SKM-1 treated with dmso at 0.1 percent for 144 hours (cell line): ENCODE results near the gene CFAP161.

Experiments
- DNase-seq: peaks from one replicate; lab custom pipeline; 2025; ENCODE audit not compliant: unreplicated experiment; lab: John Stamatoyannopoulos, UW

The CFAP161 gene

DNA sequence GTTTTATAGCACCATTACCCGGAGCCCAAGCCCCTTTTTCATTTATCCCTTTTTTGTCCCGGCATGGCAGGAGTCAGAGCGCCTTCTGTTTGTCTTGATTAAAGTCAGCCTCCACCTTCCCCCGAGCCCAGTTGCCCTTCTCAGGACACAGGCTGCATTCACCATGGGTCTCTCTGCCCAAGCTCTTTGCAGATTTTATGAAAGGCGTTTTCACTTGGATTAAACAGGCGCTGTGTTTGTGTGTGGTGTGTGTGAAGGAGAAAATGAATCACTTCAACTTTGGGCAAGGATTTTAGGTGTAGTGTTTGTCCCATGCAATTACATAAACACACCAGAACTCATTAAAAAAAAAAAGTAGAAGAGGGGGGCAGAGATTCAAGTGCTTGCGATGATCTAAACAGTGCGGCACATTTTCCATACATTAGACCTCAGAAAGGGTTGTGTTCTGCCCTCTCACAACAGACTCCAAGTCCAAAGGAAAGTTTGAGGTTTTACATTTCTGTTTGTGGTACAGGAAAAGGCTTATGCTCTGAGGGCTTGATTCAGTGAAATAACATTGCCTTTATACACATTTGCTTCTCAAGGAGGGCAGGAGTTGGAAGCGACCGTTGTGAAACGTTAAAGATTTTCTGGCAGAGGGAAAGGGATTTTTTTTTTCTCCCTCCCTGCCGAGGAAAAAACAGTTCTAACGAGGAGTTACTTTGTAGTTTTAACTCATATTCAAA lies 48.1 kb downstream of the CFAP161 start:
- no peak for DNase-seq

DNA sequence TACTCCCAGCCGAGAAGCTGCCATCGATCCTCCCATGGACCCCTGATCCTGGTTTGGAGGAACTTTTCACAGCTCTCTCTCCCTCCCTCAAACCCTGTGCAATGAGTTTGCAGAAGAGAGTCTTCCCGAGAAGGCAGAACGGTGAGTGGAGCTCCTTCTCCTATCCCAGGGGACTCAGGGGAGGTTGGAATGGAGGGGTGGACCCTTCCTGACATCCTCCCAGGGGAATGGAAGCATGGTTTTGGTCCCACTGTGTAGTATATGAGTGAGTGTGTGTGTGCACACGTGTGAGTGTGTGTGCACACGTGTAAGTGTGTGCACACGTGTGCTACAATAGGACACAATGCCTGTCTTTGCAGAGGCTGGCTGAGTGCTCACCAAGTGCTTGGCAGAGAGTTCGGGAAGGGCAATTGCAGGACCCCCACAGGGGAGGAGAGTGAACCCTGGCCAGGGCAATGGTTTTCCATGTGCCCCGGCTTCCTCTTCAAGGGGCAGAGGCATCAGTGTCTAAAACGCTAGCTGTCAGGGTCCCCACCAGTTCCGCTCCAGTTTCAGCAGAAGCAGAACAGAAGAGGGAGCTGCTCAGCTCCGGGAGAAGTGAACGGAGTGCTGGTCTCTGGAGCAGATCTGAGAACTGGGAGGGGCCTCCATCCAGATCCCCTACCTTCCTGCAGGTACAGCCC lies 48.8 kb downstream of the CFAP161 start:
- no peak for DNase-seq

DNA sequence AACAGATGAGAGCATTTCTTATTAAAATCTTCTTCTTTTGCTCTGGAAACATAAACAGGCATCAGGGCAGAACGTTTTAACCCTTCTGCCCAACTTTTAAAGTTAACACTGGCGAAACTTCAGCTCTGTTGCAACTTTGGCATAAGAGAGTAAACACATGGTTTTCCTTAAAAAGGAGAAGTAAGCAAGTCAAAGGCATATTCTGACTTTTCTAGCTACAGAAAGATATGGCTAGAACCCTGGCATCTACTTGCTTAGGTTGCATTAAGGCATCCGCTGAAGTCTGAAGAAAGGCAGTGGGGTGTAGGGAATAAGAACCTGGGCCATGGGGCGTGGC lies 49.3 kb downstream of the CFAP161 start:
- no peak for DNase-seq

DNA sequence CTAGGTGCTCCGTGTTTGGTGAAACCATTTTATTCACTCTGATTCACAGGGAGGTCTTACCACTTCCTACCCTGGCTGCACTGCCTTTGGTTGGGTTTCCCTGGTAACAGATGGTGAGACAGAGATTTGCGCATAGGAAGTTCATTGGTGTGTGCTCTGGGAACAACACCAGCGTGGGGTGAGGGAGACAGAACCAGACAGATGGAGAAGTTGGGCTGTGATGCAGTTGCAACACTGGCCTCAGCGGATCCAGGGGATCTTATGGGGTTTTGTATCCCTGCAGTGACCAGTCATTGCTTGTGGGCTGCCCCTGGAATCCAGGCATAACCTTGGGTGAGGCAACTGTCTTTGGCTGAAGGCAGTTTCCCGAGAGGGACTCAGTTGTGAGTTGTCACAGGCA lies 50.1 kb downstream of the CFAP161 start:
- DNase-seq, result no peak

DNA sequence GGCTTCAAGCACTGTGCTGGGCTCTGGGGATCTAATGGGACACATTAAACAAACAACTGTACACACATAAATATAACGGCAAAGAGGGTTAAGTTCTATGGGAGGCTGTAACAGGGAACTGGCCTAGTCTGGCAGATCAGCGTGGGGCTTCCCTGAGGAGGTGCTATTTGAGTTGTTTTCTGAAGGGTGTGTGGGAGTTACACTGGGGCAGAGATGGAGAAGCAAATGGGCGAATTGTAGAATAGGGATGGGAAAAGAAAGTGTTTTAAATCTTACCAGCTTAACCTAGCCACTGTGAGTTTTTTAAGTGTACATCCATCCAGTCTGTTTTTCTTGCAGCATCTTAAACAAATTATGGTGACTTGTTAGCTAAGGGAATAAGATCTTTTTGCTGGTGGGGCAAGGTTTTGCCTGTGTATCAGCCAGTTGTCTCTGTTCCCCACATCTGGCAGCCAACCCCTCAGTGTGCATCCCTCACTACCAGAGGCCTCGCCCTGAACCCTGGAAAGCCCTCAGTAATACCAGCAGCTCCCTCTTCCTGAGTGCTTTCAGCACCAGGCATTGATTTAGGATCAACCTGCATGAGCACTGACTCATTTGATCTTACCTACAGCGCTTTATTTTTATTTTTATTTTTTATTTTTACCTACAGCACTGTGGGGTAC lies 51.7 kb downstream of the CFAP161 start:
- DNase-seq, result no peak

DNA sequence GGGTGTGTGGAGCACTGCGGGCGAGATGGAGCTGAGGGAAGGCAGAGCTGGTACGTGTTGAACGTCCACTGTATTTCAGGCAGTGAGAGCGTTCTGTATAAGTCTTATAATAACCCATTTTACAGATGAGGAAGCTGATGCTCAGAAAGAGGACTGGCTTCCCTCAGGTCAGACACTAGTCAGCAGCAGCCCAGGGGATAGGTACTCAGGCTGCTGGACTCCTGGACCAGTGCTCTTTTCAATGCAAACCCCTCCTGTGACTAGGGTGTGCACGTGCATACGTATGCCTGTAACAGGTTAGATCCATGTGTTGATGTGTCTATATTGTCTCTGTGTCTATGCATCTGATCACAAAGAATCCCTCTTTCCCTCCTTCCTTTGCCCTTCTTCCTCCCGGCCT lies 54.3 kb downstream of the CFAP161 start:
- DNase-seq, result no peak

DNA sequence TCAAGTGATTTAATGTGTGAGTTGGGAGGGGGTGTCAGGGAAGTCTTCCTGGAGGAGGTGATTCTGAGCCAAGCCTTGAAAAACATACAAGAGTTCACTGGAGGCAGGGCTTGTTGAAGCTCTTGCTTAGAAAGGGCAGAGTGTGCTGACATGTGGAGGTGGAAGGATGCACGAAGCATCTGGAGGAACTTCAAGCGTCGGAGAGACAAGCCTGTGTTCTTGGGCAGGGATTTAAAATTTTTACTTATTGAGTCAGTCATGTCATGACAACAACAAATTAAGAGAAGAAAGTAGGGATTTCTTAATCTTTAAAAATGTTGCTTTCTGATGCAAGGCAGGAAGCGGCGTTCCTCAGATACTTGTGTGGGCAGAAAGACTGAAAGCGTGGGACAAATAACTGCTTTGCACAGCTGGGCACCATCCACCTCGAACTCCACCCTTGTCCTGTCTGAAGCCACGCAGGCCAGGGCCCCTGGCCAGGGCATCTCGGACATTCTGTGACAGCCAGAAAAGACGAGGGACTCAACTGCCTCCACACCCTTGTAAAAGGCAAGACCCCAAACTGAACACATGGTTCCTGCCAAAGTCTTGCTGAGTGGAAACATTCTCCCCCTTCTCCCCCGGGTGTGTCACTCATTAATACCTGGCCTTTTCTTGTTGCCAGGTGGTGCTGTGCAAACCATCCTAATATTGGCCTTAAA lies 55.7 kb downstream of the CFAP161 start:
- DNase-seq, result no peak

DNA sequence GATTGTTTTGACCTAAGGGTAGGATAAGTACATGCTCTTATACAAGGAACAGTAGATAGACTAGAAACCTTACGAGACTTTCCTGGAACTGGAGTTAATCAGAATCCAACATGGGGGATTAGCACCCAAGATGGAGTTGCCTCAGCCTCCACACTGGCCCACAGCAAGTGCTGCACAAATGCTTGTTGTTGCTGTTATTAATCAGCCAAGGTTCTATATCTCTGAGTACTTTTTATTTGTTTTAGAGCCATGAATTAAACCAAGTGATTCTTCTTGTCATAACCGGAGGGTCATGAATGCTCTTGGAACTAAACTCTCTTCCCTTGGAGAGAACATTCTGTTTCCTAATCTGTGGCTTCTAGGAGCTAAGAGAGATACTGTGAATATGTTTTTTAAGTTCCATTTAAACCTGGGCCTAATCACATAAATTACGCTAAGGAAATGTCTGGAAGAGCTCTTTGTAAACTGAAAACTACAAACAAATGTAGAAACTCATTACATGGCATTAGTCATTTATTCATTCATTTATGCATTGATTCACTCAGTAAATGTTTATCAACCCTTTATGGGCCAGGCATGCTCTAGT lies 56.9 kb downstream of the CFAP161 start:
- DNase-seq, result no peak

DNA sequence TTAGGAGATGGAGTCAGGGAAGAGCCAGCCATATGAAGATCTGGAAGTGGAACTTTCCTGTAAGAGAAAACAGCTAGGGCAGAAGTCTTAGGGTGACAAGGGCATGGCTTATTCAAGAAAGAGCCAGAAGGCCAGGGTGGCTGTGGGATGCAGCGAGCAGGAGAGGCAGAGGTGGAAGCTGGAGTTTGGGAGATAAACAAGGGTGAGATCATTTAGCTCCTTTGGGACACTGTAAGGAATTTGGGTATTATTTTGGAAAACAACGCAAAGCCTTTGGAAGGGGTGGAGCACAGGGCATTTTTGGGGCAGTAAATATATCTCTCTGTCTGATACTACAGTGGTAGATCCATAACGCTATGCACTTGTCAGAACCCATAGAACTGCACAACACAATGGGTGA lies 57.6 kb downstream of the CFAP161 start:
- DNase-seq, result no peak

DNA sequence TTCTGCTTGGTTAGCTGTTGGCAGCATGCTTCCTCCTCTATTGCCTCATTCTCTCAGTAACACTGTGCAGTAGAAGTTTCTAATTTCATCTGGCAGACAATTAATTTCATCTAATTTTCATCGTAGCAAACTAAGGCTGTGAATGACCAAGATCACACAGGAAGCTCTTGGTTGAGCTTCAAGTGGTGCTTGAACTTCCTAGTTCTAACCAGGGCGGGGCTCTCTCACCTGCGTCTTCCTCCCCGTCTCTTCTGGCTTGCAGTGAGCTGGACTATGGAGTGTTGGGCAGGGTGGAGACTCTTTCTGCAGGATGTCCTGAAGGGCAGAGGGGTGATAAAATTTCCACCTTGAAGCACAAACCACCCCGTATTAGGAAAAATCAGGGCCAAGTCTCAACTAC lies 60.7 kb downstream of the CFAP161 start:
- no peak for DNase-seq

DNA sequence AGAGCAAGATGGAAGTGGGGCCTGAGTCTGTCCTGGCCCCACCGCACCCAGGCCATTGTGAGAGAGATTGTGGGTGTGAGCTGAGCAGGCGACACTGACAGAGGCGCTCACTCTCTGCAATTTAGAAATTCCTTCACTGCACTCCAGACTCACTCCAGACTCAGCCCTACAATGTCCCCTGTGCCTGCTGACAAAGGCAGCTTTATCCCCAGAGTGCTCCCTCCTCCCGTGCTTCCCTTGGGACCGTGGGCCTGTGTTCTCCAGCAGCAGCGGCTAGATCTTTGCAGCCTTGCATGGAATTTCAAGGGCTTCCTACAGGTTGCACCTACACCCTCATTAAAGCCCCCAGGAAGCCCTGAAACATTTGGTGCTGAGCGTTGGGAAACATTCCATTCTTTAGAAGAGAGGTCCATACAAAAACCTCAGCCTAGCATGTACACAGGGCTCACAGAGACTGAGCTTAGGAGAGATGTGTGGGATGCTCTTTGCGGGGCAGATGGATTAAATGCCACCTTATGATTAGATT lies 61.3 kb downstream of the CFAP161 start:
- DNase-seq, result no peak

DNA sequence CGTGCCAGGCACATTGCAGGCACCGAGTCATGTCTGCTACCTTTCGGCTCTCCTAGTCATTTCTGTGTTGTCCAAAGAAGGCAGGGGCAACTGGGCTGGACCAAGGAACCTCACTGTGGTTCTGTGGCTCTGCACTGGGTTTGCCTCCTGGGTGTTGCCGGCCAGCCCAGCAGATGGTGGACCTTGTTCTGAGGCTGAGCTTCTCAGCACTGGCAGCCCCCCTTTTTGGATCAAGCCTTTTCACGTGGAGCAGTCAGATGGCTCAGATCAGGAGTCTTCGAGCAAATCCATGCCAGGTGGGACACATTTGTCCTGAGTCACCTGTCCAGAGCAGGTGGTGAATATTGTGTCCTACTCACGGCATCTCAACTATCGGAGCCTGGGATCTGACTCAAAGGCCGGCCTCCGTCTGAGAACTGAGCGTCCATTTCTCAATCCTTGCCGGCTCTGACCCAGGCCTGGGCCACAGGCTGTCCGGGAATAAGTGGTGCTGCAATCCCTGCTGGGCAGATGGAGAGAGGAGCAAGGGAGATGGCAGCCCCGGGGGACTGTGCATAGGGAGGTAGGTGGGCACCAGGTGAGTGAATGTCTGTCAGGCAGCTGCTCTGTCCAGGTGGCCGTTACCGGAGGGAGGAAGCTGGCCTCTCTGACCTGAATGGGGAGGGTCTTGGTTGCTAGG lies 62.6 kb downstream of the CFAP161 start, which contains the start of gene IL16:
TSS of gene IL16 (plus strand) at position 304 of the 679 bp plus-strand sequence. CDS start 28,521 bp downstream, outside the sequence.
- DNase-seq, result no peak

DNA sequence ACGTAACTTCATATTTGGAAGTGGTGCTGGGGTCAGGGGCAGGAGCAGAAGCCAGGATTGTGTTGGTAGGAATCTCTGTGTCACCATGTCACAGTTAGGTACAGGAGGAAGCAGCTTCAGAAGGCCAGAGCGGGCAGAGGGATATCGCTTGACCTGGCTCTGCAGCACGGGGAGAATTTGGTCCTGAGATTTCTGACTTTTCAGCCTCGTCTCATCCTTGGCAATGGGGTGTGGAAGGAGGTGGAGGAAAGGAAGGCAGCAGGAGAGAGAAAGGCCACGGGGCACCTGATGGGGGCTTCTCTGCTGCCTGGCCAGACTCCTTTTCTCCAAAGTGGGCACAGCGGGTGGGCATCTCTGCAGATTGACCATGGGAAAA lies 63.2 kb downstream of the CFAP161 start:
- DNase-seq, result no peak

DNA sequence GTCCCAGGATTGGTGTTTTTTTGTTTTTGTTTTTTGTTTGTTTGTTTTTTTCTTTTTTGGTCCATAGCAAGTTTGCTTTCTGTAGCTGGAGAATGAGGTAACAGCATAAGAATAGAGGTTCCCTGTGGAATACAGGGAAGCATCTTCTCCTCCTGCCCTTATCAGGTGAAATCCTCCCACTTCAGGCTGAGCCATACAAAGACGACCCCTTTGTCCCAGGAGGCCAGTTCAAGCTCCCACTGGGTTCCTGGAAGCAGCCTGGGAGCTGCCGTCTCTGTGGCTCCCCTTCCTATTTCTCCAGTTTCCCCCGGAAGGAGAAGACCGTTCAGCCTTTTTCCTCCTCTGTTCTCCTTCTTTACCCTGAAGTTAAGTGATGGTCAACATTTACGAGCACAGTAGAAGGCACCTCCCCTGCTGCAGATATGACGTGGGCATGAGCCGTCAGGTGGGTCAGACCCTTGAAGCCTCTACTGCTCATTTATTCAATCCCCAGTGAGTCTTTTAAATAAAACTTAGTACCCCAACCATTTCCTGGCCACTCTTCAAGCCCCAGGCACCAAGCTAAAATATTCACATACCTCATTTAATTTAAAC lies 63.7 kb downstream of the CFAP161 start:
- DNase-seq, result no peak
